ENCODE measurements around the gene LDLR.

LDLR gene

DNA sequence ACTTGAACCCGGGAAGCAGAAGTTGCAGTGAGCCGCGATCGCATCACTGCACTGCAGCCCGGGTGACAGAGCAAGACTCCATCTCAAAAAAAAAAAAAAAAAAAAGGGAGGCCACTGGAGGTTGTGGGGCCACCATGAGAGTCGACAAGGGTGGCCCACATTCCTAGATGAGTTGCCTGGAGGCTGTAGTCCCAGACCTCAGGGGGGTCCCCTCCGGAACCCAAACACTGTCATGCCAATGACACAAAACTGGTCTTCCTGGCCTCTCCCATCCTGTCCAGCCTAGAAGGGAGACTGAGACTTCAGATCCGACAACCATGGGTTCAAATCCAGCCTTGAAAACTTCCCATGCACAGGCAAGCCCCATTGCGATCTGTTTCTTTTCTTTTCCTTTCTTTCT lies 51.6 kb downstream of the LDLR start:
- no peak overlapping the region for H3K4me3 ChIP-seq (ENCODE audit: low read length)
- TF ChIP-seq, protein P1, sequence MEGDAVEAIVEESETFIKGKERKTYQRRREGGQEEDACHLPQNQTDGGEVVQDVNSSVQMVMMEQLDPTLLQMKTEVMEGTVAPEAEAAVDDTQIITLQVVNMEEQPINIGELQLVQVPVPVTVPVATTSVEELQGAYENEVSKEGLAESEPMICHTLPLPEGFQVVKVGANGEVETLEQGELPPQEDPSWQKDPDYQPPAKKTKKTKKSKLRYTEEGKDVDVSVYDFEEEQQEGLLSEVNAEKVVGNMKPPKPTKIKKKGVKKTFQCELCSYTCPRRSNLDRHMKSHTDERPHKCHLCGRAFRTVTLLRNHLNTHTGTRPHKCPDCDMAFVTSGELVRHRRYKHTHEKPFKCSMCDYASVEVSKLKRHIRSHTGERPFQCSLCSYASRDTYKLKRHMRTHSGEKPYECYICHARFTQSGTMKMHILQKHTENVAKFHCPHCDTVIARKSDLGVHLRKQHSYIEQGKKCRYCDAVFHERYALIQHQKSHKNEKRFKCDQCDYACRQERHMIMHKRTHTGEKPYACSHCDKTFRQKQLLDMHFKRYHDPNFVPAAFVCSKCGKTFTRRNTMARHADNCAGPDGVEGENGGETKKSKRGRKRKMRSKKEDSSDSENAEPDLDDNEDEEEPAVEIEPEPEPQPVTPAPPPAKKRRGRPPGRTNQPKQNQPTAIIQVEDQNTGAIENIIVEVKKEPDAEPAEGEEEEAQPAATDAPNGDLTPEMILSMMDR (IDR thresholded peaks at IDR 0.05; ENCODE audit: insufficient read depth, low read depth, low read length, missing control alignments): no peak
- DNase-seq (ENCODE audit: low read depth): no peak

GRCh38 chr19:11141937-11142527 lies 52.8 kb downstream of the LDLR start:
- no peak for DNase-seq (ENCODE audit: low read depth)
- TF ChIP-seq, protein P1 (IDR thresholded peaks at IDR 0.05; ENCODE audit: insufficient read depth, low read depth, low read length, missing control alignments): no peak
- no peak overlapping the region for H3K4me3 ChIP-seq (ENCODE audit: low read length)

DNA sequence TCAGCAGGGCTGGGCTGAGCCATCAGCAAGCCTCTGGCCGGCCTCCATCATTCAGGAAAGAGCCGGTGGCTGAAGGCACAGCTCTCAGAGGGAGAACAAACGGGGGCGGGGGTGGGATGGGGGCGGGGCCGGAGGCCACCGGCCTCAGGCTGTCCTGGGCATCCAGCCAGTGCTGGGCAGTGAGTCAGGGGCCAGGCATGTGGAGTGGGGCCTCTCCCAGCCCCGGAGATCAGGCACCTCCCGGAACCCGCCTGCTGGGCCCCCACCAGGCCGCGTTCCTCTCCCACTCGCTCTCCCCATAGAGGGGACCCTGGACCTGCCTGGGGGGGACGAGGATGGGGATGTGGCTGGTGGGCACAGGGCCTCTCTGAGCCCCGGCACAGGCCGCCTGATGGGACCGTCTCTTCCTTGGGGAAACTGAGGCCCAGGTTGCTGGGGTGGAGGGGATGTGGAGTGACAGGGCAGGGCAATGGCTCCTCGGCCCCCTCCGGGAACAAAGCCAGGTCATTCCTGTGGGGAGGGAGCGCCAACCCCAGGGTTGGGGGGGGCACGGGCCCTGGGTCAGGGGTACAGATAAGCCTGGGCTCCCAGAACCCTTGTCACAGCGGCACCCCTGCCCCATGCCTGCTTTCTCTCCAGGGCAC lies 53.4 kb downstream of the LDLR start:
- no peak overlapping the region for H3K4me3 ChIP-seq (ENCODE audit: low read length)
- peak; percentile 83 for DNase-seq (ENCODE audit: low read depth)

DNA sequence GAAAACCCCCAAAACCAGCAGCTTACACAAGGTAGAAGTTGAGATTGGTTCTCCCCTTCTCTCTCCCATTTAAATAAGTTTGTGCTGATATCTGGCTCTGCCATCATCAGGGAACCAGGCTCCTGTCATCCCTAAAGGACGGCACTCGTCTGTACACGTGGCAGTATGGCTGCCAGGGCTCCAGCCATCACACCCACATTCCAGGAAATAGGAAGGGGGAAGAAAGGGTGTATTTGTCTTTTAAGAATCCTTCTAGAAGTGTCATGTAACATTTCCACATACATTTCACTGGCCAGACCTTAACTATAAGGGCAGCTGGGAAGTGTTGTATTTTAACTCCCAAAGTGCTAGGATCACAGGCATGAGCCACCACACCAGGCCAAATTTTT lies 56.3 kb downstream of the LDLR start:
- H3K4me3 ChIP-seq (ENCODE audit: low read length): no peak overlapping the region
- no peak for DNase-seq (ENCODE audit: low read depth)
- TF ChIP-seq, protein P1 (IDR thresholded peaks at IDR 0.05; ENCODE audit: insufficient read depth, low read depth, low read length, missing control alignments): no peak

More for the DNA sequence above, 53.4 kb downstream of the LDLR start:
- TF ChIP-seq, protein P1 (IDR thresholded peaks at IDR 0.05; ENCODE audit: insufficient read depth, low read depth, low read length, missing control alignments): no peak

DNA sequence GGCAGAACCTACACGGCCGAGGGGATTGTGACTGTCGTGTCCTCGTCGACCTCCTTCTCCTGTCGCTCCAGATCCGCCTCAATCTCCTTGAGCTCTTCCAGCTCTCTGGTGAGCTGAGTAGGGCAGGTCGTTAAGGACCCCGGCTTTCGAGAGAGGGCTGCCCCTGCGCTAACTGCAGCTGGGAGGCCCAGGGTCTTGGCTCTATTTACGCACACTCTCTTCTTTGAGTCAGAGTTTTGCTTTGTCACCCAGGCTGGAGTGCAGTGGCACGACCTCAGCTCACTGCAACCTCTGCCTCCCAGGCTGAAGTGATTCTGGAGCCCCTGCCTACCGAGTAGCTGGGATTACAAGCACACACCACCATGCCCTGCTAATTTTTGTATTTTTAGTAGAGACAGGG lies 58.7 kb downstream of the LDLR start:
- DNase-seq (ENCODE audit: low read depth): no peak
- TF ChIP-seq, protein P1 (IDR thresholded peaks at IDR 0.05; ENCODE audit: insufficient read depth, low read depth, low read length, missing control alignments): no peak
- no peak overlapping the region for H3K4me3 ChIP-seq (ENCODE audit: low read length)

DNA sequence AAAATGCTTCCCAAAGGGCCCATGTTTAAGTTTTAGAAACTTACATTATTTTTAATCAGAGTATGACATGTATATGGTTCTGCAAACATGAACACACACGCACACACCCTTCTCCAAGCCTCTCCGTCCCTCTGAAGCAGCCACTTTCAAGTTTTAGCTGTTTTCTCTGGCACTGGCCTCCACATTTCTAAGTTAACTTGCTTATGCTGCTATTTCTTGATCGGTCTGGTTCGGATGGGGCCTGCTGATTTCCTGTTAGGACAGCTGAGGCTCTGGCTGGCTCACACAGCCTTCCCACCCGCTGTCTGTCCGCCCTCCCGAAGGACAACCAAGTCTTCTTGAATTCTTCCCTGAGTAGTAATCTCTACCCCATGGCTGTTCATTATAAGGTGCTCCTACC lies 61.9 kb downstream of the LDLR start:
- no peak for DNase-seq (ENCODE audit: low read depth)
- TF ChIP-seq, protein P1 (IDR thresholded peaks at IDR 0.05; ENCODE audit: insufficient read depth, low read depth, low read length, missing control alignments): no peak
- no peak overlapping the region for H3K4me3 ChIP-seq (ENCODE audit: low read length)

All from epithelial cell of esophagus (primary cell).